Measurements from ENCODE around the gene LSM11.
"Not testable (repeated sequence)": the region's sequence is repeated elsewhere in the genome, so short reads cannot be mapped to it uniquely, and the experiment has no call there.

DNA sequence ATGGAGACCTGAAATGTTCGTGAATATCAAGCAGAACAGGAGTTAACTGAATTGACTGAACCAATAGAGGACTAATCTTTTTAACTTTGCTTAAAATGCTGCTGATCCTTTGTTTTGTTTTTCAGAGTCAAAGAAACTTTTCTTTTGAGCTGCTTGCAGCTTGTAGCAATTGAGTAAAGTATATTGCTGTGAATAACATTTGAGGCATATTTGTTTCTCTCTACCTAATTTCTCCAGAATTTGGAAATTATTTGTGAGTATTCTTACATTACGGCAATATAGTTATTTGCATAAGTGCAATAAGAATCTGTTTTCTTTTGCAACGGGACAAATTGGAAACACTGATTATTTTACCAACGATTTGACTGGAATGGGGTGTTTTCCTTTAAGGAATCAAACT is 44.8 kb upstream of the LSM11 start:
- TF ChIP-seq, protein P1, sequence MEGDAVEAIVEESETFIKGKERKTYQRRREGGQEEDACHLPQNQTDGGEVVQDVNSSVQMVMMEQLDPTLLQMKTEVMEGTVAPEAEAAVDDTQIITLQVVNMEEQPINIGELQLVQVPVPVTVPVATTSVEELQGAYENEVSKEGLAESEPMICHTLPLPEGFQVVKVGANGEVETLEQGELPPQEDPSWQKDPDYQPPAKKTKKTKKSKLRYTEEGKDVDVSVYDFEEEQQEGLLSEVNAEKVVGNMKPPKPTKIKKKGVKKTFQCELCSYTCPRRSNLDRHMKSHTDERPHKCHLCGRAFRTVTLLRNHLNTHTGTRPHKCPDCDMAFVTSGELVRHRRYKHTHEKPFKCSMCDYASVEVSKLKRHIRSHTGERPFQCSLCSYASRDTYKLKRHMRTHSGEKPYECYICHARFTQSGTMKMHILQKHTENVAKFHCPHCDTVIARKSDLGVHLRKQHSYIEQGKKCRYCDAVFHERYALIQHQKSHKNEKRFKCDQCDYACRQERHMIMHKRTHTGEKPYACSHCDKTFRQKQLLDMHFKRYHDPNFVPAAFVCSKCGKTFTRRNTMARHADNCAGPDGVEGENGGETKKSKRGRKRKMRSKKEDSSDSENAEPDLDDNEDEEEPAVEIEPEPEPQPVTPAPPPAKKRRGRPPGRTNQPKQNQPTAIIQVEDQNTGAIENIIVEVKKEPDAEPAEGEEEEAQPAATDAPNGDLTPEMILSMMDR (IDR thresholded peaks at IDR 0.05), result not testable (repeated sequence)
- TF ChIP-seq POLR2A (IDR thresholded peaks at IDR 0.05), result not testable (repeated sequence)
